ENCODE data around the gene EIF3D.

The EIF3D gene

GRCh38 chr22:36528795-36529751, at the start of gene EIF3D:
EIF3D (minus strand) TSS chr22:36529166; CDS start chr22:36526121, 3,045 bp downstream.
- FAIRE-seq (peak; percentile 55), DNase-seq (ENCODE audit: insufficient read length, low spot score) (peak; percentile 90)

- DNase-seq (ENCODE audit: insufficient read length, low spot score) (no peak), FAIRE-seq (no peak)
These were observed 49.7 kb upstream of the EIF3D start for GRCh38 chr22:36578619-36579018.

GRCh38 chr22:36577019-36577418, 48.1 kb upstream of the EIF3D start:
- DNase-seq (ENCODE audit: insufficient read length, low spot score) (peak; percentile 69), FAIRE-seq (peak; percentile 58)

- FAIRE-seq = no peak
These were observed 45.8 kb upstream of the EIF3D start for GRCh38 chr22:36574728-36575127.

GRCh38 chr22:36573815-36574363, 44.9 kb upstream of the EIF3D start:
- DNase-seq (ENCODE audit: insufficient read length, low spot score) (no peak), FAIRE-seq (no peak)

More at GRCh38 chr22:36574728-36575127, 45.8 kb upstream of the EIF3D start:
- no peak for DNase-seq (ENCODE audit: insufficient read length, low spot score)

GRCh38 chr22:36571991-36572390, 43.0 kb upstream of the EIF3D start:
- no peak for FAIRE-seq
- DNase-seq (ENCODE audit: insufficient read length, low spot score) = no peak

GRCh38 chr22:36569999-36570398, 41.0 kb upstream of the EIF3D start:
- no peak for DNase-seq (ENCODE audit: insufficient read length, low spot score)
- no peak for FAIRE-seq

- DNase-seq (ENCODE audit: insufficient read length, low spot score) = no peak
- no peak for FAIRE-seq
These were observed 39.9 kb upstream of the EIF3D start for GRCh38 chr22:36568846-36569245.

- DNase-seq (ENCODE audit: insufficient read length, low spot score) (no peak), FAIRE-seq (no peak)
These were observed 37.8 kb upstream of the EIF3D start for GRCh38 chr22:36566720-36567119.

GRCh38 chr22:36565686-36566085, 36.7 kb upstream of the EIF3D start:
- DNase-seq (ENCODE audit: insufficient read length, low spot score) (peak; percentile 6), FAIRE-seq (no peak)

- no peak for DNase-seq (ENCODE audit: insufficient read length, low spot score)
- FAIRE-seq = no peak
These were observed 36.2 kb upstream of the EIF3D start for GRCh38 chr22:36565159-36565507.

GRCh38 chr22:36564422-36565158, 35.6 kb upstream of the EIF3D start:
- FAIRE-seq (no peak), DNase-seq (ENCODE audit: insufficient read length, low spot score) (no peak)

- no peak for DNase-seq (ENCODE audit: insufficient read length, low spot score)
- no peak for FAIRE-seq
These were observed 34.9 kb upstream of the EIF3D start for GRCh38 chr22:36563898-36564297.

GRCh38 chr22:36563444-36563843, 34.5 kb upstream of the EIF3D start:
- no peak for DNase-seq (ENCODE audit: insufficient read length, low spot score)
- FAIRE-seq = no peak

GRCh38 chr22:36563001-36563400, 34.0 kb upstream of the EIF3D start:
- DNase-seq (ENCODE audit: insufficient read length, low spot score) (no peak), FAIRE-seq (no peak)

GRCh38 chr22:36562261-36562835, 33.4 kb upstream of the EIF3D start:
- FAIRE-seq (no peak), DNase-seq (ENCODE audit: insufficient read length, low spot score) (peak; percentile 13)

- DNase-seq (ENCODE audit: insufficient read length, low spot score) = no peak
- no peak for FAIRE-seq
These were observed 32.4 kb upstream of the EIF3D start for GRCh38 chr22:36561291-36561811.

- DNase-seq (ENCODE audit: insufficient read length, low spot score) (no peak), FAIRE-seq (no peak)
These were observed 31.0 kb upstream of the EIF3D start for GRCh38 chr22:36560001-36560400.

GRCh38 chr22:36554098-36554497, 25.1 kb upstream of the EIF3D start:
- DNase-seq (ENCODE audit: insufficient read length, low spot score) (no peak), FAIRE-seq (no peak)

- DNase-seq (ENCODE audit: insufficient read length, low spot score) = no peak
- no peak for FAIRE-seq
These were observed 23.3 kb upstream of the EIF3D start for GRCh38 chr22:36552289-36552688.

Measured in HTR-8/SVneo (cell line).